Suppressor macrophage treated with lipopolysaccharide for 4 hours (primary cell): ENCODE data around the gene TNRC18.
"Not testable (repeated sequence)": the region's sequence is repeated elsewhere in the genome, so short reads cannot be mapped to it uniquely, and the experiment has no call there.

Source experiments
- DNase-seq: peaks from one replicate; pipeline ENCODE4 v3.0.0-alpha.2; 2020

TNRC18 gene

DNA sequence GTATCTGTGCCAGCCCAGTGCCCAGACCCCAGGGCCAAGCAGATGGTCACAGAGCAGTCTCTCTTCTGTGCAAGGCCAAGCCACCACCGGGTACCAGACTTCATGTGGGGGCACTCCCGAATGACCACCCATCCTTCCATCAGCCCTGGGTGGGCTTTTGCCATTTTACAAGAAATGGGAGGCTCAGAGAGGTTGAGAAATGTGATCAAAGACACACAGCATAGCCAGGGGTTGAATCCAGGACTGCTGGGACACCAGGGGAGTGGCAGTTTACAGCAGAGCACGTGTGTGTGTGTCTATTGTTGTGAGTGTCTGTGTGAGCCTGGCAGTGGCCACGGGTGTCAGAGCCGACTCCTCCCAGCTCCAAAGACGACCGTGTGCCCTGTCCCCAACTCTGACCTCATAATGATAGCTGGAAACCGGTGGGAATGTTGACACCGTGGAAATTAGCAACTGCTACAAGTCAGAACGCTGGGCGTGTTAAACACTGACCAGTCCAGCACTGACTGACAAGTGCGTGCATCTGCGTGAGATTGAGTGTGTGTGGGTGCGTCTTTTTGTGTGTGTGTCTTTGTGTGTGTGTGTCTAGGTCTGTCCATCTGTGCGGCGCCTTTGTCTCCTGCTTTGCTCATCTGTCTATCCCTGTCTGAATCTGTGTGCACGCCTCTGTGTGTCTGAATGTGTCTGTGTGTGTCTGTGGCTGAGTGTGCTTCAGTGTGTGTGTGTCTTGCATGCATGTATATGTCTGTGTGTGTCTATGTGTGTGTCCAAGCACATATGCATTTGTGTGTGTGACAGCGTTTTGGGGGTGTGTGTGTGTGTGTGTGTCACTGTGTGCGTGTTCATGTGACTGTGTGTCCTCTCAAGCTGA lies 158.1 kb downstream of the TNRC18 start:
- DNase-seq: no peak

- not testable (repeated sequence) for DNase-seq
Measured at GRCh38 chr7:5263066-5263465, 160.6 kb downstream of the TNRC18 start.

DNA sequence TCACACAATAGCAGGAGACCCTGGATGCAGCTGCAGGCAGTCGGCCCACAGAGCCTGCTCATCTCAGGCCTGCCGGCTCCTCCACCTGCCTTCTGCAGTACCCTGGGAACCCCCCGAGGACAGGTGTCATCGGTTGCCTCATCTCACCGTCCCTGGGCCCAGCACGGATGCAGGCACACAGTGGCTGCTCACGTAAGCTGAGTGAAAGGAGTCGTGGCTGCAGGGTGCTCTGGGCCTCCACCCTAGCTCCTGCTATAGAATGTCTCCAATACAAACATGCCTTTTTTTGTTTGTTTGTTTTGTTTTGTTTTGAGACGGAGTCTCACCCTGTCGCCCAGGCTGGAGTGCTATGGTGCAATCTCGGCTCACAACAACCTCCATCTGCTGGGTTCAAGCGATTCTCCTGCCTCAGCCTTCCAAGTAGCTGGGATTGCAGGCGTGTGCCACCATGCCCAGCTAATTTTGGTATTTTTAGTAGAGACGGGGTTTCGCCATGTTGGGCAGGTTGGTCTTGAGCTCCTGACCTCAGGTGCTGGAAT lies 163.0 kb downstream of the TNRC18 start:
- not testable (repeated sequence) for DNase-seq
